Measurements from ENCODE around the gene OR52E5. TPM values are rescaled to one million over a fixed set of nuclear protein-coding genes. Genes with fewer than 3 reads are reported as not detected.

Gene OR52E5
- total RNA-seq (2022; extraction: Qiagen RNA extraction; ENCODE audit: low read depth) = not detected in 5 replicates

DNA sequence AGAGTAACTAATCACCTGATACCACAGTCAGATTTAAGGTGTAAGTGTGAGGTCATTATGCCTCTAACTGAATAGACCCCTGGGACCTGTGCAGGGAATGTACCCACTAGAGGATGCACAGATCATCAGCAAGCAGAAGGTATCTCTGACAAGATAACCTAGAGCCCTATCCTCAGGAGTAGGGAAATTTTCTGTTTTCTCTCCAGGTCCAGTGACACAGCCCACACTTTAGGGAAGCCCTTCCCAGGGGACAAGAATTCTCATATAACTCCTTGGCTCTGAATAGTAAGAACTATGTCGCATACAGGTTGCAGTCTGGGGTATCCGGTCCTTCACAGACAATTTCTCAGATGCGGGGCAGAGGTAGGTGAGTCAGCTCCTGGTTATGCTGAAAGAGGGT, at the start of gene OR52E5:
Gene OR52E5 (plus strand): TSS at position 301 of the 400 bp plus-strand sequence. CDS start 7,569 bp downstream, outside the sequence.

DNA sequence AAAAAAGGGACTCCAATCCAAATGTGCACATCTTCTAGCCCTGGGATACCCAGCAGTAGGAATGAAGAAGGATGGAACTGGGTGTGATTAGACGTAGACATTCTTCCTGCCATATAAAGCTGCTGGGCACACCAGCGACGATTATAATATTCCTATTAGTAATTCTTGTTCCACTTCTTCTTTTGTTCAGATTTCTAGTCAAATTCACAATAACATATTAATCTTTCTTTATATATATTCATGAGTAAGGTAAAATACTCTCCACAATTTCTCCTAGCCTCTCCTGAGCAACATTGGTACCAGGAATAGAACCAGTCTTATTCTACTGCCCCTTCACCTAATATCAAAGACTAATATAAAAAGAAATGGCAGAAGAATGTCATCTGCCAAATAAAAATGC, 35.4 kb upstream of the OR52E5 start, which contains the start of gene OR52E8:
Gene OR52E8 (minus strand): TSS at position 101 of the 400 bp plus-strand sequence. CDS start 0 bp downstream, at position 101.

DNA sequence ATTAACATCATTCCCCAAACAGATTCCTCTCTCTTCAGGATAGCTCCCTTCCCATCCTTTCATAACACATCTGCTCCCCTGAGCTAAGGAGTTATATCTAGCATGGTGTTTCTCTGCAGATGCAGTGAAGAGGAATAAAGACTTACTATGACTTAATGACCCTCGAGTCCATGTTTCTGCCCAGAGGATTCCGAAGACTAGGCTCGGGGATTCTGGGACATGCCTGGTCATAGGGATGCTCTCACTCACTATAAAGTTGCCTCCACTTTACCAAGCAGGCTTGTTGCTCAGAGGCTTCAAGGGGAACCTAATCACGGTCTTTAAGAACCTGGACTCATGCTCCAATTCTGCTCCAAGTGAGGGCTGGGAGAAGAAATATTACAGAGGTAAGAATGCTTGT, 12.7 kb upstream of the OR52E5 start, which contains the start of gene OR52E4:
Gene OR52E4 (plus strand): TSS at position 301 of the 400 bp plus-strand sequence. CDS start 3,664 bp downstream, outside the sequence.

DNA sequence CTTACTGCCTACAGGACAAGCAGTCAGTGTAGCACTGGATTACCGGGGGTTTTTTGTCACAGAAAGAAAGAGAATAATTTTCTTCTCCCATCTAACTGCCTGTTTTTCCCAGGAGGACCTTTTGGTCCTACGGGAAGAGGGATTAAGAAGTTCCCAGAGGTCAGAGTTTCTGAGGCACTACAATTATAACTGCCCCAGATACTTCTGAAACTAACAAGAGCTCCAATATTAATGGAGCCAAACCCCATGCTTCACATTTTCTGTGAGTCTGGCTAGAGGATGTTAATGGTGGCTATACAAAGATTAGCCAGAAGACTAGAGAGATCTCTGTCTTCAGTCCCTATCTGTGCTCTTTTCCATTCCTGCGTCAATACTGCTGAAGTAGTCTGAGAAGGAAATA, 48.9 kb downstream of the OR52E5 start, which contains the start of gene OR56A3:
Gene OR56A3 (plus strand): TSS at position 301 of the 400 bp plus-strand sequence. CDS start 5,096 bp downstream, outside the sequence.

Other genes with a start within 250 kb of the OR52E5 start
- gene TRIM5, start 208.1 kb upstream of the OR52E5 start, total RNA-seq (2022; extraction: Qiagen RNA extraction; ENCODE audit: low read depth) = 12.4 to 15.5 TPM (median 12.8 TPM) in 5 replicates
- gene TRIM22, start 203.4 kb upstream of the OR52E5 start, total RNA-seq (2022; extraction: Qiagen RNA extraction; ENCODE audit: low read depth) = 0.57 to 1.1 TPM (median 0.82 TPM) in 5 replicates
- not detected in 5 replicates for gene OR56B1, start 156.8 kb upstream of the OR52E5 start, total RNA-seq (2022; extraction: Qiagen RNA extraction; ENCODE audit: low read depth)
- gene OR52N4, start 139.0 kb upstream of the OR52E5 start, total RNA-seq (2022; extraction: Qiagen RNA extraction; ENCODE audit: low read depth) = not detected in 5 replicates
- gene OR52N5, start 109.9 kb upstream of the OR52E5 start, total RNA-seq (2022; extraction: Qiagen RNA extraction; ENCODE audit: low read depth) = not detected in 5 replicates
- not detected in 5 replicates for gene OR52N1, start 101.9 kb upstream of the OR52E5 start, total RNA-seq (2022; extraction: Qiagen RNA extraction; ENCODE audit: low read depth)
- gene OR52N2, start 84.3 kb upstream of the OR52E5 start, total RNA-seq (2022; extraction: Qiagen RNA extraction; ENCODE audit: low read depth) = not detected in 5 replicates
- not detected in 5 replicates for gene OR52E6, start 51.3 kb upstream of the OR52E5 start, total RNA-seq (2022; extraction: Qiagen RNA extraction; ENCODE audit: low read depth)
- gene OR52E8, start 35.5 kb upstream of the OR52E5 start, total RNA-seq (2022; extraction: Qiagen RNA extraction; ENCODE audit: low read depth) = not detected in 5 replicates
- not detected in 5 replicates for gene OR52E4, start 12.6 kb upstream of the OR52E5 start, total RNA-seq (2022; extraction: Qiagen RNA extraction; ENCODE audit: low read depth)
- gene OR56A3, start 49.0 kb downstream of the OR52E5 start, total RNA-seq (2022; extraction: Qiagen RNA extraction; ENCODE audit: low read depth) = not detected in 5 replicates
- not detected in 5 replicates for gene OR56A5, start 75.3 kb downstream of the OR52E5 start, total RNA-seq (2022; extraction: Qiagen RNA extraction; ENCODE audit: low read depth)
- gene OR52L1, start 93.8 kb downstream of the OR52E5 start, total RNA-seq (2022; extraction: Qiagen RNA extraction; ENCODE audit: low read depth) = not detected in 5 replicates
- not detected in 5 replicates for gene OR56A4, start 113.7 kb downstream of the OR52E5 start, total RNA-seq (2022; extraction: Qiagen RNA extraction; ENCODE audit: low read depth)
- gene OR56A1, start 137.6 kb downstream of the OR52E5 start, total RNA-seq (2022; extraction: Qiagen RNA extraction; ENCODE audit: low read depth) = not detected in 5 replicates
- not detected in 5 replicates for gene OR56B4, start 214.5 kb downstream of the OR52E5 start, total RNA-seq (2022; extraction: Qiagen RNA extraction; ENCODE audit: low read depth)